GM18861 (cell line): ENCODE measurements around the gene DISP2.

Experiments
- ATAC-seq: cut with Tn5 transposase; IDR thresholded peaks from one replicate; pipeline ENCODE4 v1.9.1; 2021; ENCODE audit not compliant: unreplicated experiment

Gene DISP2

DNA sequence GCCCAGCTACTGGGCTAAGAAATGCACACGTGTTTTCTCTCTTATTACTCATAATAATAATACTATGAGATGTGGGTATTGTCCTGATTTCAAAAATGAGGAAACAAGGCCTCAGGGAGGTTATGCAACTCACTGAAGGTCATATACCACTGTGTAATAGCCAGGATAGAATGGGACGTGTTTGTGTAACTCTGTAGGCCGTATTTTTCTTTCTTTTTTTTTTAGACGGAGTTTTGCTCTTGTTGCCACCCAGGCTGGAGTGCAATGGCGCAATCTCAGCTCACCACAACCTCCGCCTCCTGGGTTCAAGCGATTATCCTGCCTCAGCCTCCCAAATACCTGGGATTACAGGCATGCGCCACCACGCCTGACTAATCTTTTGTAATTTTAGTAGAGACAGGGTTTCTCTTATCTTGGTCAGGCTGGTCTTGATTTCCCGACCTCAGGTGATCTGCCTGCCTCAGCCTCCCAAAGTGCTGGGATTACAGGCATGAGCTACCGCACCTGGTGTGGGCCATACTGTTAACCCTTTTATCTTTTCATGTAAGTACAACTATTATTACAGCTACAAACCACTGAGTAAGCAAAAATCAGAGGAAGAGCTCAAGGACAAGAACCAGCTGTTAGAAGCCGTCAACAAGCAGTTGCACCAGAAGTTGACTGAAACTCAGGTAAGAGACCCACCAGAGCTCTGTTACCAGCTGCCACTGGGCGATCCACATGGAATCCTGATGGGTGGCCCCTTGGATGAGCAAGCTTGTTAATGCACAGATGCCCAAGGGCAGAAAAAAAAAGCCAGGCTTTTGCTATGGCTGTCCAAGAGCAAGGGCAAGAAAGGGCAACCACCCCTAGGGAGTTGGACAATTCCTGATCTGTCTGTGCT lies 31.2 kb downstream of the DISP2 start:
- no peak for ATAC-seq

DNA sequence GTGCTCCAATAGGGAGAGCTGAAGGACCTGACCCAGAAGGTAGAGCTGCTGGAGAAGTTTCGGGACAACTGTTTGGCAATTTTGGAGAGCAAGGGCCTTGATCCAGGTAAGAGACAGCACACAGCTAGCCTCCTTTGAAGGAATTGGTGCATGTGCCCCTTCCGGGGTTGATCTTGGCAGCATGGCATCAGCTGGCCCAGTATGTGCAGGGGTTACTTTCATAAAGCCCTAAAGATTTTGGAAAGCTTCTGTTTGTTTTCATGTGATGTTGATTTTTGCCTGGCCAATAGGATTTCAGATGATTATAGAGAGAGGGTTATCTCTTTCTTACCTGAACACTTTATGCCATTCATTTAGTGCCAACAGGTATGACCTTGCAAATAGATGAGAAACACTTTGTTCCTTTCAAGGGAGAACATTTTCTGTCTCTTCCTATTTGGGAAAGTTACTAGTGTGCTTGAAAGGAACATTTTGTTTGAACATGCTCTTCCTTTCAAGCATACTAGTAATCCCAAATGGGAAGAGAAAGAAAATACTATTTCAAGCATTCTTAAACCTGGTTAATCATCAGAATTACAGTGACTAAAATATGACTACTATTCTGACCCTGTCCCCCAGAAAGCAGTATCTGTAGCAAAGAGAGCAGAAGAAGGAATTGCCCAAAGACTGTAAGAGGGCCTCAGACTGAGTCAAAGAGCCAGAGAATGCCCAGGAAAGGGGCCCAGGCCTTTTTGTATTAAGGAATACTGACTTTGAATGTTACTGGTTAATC lies 32.0 kb downstream of the DISP2 start:
- ATAC-seq: no peak

DNA sequence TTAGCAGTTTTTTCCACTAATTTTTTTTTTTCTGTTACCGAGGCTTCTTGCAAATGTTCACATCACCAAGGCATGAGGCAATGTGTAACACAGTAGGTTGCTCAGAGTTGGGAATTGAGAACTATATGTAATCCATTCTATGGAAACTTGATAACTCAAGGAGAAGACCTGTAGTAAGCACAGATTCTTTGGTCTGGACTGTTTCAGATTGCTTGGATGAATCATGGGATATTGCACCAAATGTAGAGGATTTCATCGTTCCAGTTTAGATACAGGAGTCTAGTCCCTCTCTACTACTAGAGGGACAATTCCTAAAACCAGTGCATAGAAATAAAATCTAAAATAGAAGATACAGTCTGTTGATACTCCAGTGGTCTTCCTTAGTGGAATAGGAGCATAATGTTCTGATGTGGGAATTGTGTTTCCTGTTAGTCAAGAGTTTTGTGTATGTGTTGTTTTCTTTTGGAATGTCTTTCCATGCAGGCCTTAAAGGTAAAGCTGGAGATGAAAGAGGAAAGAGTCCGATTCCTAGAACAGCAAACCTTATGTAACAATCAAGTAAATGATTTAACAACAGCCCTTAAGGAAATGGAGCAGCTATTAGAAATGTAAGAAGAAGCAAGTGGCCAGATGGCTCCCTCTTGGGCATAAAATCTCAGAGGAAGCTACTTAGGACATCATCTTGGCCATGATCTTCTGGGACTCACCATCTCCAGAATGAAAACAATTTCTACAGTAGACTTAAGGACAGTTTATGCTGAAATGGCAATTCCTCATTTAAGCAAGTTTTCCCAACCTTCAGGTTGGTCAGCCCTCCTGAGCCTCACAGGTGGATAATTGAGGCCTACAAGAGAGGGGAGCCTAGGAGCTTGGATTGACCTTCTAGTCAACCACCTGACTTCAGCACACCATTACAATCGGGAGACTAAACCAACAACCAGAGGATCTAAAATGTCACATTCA lies 35.2 kb downstream of the DISP2 start:
- ATAC-seq: no peak

DNA sequence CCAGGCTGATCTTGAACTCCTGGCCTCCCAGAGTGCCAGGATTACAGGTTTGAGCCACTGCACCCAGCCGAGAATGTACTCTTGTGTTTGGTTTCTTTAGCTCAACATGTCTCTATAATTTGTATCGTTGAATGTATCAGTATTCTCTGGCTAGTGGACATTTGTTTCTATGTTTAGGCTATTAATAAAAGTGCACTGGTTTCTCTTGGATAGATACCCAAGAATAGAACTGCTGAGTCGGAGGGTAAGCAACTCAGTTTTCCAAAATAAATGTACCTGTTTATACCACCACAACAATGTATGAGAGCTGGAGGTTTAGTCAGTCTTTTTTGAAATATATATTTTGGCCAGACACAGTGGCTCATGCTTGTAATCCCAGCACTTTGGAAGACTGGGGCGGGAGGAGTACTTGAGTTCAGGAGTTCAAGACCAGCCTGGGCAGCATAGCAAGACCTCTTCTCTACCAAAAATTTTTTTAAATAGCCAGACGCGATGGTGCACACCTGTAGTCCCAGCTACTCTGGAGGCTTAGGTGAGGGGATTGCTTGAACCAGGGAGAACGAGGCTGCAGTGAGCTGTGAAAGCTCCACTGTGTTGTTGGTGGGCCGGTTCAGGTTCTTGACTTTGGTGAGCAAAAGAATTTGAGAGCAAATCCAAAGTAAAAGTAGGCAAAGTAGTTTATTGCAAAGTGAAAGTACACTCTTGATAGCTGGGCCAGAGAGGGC lies 39.8 kb downstream of the DISP2 start:
- ATAC-seq: no peak

DNA sequence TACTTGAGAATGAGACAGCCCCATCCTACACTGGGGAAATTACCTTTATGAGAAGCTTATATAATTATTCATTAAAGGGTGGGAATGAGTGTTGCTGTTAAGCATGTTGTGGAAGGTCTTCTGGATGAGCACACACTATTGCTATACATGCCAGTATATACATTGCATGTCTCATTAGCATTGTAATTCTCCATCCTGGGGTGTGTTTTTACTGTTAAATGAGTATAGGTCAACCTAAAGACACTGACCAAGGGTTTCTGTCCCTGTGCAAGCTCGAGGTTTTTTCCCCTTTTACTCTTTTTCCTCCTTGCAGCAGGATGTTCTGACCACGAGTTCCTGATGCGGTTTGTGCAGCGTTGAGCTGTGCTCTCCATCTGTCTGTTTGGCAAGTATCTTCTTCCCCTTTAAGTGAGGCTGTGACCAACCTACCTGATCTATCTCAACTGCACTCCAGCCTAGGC lies 40.4 kb downstream of the DISP2 start:
- peak; percentile 63 for ATAC-seq

DNA sequence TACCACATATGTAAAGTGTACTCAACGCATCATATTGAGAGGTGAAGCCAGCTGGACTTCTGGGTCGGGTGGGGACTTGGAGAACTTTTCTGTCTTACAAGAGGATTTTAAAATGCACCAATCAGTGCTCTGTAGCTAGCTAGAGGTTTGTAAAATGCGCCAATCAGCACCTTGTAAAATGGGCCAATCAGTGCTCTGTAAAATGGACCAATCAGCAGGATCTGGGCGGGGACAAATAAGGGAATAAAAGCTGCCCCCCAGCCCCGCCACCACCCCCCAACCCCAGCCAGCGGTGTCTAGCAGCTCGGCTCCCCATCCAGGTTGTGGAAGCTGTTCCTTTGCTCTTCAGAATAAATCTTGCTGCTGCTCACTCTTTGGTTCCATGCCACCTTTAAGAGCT lies 41.4 kb downstream of the DISP2 start:
- no peak for ATAC-seq

DNA sequence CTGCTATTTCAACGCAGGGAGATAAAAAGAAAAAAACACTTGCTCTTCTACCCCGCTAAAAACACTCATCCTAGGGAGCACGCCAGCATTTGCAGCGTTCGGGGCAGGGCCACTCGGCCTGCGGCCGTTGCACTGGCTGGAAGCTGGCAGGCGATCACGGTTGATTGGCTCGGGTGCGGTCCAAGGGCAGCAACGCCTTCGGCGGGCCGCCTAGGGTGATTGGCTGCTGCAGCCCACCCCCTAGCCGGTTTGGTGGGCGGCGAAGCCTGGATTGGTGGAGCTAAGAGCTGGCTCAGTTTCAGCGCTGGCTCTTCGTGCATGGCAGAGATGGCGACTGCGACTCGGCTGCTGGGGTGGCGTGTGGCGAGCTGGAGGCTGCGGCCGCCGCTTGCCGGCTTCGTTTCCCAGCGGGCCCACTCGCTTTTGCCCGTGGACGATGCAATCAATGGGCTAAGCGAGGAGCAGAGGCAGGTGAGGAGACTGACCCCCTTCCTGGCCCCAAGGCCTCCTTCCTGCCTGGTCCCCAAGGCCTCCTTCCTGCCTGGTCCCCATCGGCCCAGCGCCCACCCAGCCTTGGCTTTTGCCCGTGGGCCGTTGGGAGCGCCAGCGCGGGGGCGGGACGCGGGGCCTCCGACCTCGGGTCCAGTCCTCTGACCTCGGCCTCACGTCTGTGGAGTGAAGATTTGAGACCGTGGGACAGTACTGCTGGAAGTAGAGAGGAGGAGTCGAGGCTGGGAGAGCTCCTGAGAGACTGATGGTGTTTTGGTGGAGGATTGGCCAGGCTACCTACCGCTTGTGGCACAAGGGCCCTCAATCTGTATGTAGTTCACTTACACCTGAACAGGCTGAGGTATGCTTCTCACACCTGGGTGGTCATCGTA lies 47.7 kb downstream of the DISP2 start, which contains the start of gene IVD:
TSS of gene IVD (plus strand) at position 295 of the 881 bp plus-strand sequence. CDS start at position 328, 33 bp downstream.
- ATAC-seq: peak; percentile 88

DNA sequence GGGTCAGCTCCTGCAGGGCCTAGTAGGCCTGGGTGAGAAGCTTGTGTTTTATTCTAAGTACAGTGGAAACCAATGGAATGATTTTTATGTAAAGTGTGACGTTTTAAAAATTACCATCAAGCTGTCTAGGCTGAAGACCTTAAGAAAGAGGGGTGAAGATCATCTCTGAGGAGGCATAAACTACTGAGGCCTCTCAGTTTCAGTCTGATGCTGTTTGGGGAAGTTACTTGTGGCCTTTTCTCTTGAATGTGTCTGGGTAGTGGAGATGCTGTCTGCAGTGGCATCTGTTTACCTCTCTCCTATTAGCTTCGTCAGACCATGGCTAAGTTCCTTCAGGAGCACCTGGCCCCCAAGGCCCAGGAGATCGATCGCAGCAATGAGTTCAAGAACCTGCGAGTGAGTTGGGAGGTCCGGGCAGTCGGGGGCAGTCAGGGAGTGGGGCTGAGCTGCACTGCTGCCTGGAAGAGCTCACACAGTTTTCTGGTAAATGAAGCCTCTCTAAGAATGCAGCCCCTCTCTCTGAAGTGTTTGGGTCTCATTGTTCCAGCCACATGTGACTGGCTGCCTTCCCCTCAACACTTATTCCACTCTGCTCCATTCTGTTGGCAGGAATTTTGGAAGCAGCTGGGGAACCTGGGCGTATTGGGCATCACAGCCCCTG lies 49.4 kb downstream of the DISP2 start:
- peak; percentile 57 for ATAC-seq

DNA sequence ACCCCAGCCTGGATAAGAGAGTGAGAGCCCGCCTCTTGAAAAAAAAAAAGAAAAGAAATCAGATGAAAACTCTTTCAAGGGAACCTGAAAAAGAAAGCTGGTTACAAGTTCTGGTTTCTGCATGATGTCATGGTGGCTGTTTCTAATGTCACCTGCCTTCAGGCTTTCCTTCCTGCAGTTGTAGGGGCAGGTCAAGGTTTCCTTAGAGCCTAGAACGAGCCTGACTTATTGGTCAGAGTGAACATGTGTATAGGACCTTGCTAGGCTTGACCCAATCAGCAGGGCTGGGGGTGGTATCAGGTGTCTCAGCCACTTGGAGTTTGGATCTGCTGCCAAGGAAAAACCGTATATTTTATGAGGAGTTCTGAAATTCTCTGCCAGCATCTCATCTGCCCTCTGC lies 51.3 kb downstream of the DISP2 start:
- no peak for ATAC-seq

DNA sequence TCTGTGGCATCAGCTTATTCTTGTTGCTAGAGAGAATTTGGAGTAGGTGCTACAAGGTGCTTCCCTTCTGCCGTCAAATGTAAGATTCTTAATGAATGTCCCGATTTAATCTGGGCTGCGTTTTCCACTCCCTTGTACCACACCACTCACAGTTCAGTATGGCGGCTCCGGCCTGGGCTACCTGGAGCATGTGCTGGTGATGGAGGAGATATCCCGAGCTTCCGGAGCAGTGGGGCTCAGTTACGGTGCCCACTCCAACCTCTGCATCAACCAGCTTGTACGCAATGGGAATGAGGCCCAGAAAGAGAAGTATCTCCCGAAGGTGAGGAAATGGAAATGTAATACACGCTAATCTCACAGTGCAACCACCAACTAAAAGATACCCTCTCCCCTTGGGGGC lies 52.5 kb downstream of the DISP2 start:
- ATAC-seq: no peak

DNA sequence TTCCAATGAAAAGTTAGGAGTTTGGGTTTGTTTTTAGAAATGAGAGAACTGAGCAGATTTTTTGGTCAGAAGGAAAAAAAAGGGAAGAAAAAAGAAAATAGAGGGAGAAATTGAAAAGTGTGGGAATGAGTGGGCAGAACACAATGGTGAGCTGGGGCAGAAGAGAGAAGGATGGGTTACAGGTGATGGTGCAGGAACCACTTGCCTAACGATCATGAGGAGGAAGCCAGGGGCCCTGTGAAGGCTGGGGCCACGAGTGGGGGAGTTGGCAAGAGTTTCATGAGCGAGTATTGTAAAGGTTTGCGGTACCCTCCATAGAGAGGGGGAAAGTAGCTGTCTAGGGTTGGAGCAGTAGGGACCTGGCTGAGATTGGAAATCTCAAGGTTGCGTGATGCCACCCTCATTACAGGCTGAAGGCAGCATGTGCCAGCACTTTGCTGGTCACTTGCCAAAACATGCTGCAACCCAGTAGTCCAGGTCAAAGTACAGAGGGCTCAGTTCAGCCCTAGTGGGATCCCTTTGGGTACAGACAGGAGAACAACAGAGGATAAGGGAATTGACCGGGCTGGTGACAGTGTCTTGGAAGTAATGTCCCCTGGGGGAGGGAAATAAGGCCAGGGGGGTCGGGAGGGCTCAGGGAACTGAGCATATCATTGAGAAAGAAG lies 54.2 kb downstream of the DISP2 start:
- no peak for ATAC-seq

DNA sequence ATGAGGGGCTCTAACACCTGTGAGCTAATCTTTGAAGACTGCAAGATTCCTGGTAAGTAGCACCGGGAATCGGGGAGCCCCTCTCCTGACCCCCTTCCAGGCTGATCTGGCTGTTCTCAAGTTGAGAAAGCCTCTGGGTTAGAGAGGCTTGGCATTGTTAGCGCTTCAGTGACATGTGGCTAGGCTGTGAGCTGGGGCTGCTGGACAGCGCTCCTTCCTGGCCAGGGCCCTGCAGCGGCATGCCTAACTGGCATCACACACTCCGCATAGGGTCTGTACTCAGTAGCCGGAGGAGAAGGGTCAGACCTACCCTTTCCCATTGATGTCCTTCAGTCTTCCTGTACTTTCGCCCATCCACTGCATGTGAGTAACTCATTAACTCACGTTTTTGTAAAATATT lies 55.0 kb downstream of the DISP2 start:
- ATAC-seq: no peak

DNA sequence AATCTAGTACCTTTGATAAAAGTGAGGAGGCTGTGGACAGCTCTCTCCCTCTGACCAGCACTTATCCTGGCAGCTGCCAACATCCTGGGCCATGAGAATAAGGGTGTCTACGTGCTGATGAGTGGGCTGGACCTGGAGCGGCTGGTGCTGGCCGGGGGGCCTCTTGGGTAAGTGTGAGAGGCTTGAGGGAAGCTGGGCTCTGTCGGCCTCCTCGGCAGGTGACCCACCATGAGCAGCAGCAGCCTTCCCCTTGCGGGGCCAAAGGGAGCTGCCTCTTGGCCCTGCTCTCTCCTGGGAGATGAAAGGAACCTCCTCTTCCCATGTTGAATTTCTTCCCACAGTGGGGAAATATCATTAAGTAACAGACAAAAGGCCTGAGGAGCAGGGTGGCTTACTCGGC lies 56.8 kb downstream of the DISP2 start:
- ATAC-seq: no peak

DNA sequence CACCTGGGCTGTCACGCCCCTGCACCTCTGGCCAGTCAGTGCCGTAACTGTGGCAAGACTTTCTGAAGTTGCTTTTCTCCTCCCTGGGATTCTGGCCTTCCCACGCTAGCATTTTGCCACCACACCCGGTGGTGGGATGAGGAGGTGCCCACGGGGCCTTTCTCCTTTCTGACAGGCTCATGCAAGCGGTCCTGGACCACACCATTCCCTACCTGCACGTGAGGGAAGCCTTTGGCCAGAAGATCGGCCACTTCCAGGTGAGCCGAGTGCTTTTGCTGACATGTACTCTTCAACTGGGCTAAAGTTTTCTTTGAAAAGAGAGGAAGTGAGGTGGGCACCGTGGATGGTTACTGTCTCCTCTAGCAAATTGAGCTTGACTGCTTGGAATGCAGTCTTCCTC lies 57.2 kb downstream of the DISP2 start:
- no peak for ATAC-seq

DNA sequence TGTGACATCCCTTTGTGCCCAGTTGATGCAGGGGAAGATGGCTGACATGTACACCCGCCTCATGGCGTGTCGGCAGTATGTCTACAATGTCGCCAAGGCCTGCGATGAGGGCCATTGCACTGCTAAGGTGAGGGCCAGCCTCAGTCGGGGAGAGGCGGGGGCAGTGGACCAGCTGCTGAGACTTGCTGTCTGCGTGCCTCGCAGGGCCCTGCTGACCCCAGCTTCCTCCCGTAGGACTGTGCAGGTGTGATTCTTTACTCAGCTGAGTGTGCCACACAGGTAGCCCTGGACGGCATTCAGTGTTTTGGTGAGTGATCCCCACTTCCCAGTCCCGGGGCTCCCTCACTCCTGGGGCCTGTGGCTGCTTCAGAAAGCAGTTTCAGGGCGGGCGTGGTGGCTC lies 58.0 kb downstream of the DISP2 start:
- no peak for ATAC-seq

DNA sequence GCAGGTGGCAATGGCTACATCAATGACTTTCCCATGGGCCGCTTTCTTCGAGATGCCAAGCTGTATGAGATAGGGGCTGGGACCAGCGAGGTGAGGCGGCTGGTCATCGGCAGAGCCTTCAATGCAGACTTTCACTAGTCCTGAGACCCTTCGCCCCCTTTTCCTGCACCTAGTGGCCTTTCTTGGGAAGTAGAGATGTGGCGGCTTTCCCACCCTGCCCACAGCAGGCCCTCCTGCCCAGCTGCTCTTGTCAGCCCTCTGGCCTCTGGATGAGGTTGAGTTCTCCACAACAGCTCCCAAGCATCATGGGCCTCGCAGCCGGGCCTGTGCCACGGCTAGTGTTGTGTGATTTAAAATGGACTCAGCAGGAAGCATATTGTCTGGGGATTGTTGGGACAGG lies 60.1 kb downstream of the DISP2 start:
- no peak for ATAC-seq

DNA sequence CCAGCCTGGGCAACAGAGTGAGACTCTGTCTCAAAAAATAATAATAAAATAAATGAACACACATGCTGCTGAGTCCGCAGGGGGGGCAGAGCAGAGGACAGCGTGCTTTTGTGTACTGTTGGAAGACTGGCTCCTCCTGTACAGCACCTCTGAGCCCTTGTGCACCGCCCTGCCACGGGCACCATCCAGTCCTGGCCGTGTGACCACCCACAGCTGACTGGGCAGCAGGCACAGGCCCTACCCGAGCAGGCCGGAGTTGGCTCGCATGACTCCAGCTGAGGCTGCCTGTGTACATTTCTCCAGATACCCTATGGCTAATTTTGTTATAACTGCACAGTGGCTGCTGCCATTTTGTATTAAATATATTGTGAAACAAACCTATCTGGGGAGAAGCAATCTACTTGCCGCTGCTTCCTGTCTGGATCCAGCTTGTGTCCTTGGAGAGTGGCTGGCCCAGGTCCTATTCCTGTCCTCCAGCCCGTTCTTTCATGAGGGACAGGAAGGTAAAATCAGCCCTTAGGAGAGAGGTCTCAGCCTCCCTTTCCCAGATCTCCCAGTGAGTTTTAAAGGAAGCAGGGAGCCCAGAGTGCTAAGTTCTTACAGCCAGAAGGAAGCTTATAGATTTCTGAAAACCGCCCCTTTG lies 62.2 kb downstream of the DISP2 start:
- ATAC-seq: no peak

DNA sequence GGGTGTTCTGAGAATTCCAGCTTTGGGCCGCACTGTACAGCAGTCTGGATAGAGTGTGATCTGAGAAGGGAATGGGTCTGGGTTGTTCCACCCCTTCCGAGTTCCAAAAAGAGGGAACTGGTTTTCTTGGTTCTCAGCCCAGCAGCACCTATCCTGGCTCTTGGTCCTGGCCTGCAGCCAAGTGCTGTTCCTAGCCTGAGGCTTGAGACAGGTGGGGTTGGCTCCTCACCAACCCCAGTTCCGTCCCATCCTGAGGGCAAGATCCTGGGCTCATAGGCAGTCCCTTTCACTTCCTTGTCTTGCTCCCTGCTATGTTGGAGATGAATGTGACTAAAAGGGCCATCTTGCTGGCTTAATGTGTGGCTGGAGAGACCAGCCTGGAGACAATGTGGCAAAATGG lies 62.8 kb downstream of the DISP2 start:
- ATAC-seq: no peak
